HCT116 (cell line): Measurements from ENCODE around the gene IL5. TPM values are rescaled to one million over a fixed set of nuclear protein-coding genes. Genes with fewer than 3 reads are reported as not detected.

Experiments used
- ATAC-seq: fragments of 200-7000 bp; cut with Tn5 transposase; 2 replicates; pipeline ENCODE4 v1.9.1; 2020; ENCODE audit warnings: mild to moderate bottlenecking, moderate library complexity
- BruUV-seq: library from RNA; stranded (reverse); fragments of 400-500 nt; replicated peaks from 2 replicates; lab custom pipeline; 2021; lab: Mats Ljungman, UMichigan
- CTCF ChIA-PET: fragments of 300-600 bp; sonication (Branson Sonifier 250); formaldehyde crosslinking; loops from one replicate; lab custom pipeline; 2021; ENCODE audit warnings: antibody characterized with exemption; lab: Charles Lee
- POLR2A ChIA-PET: fragments of 300-600, 350-600 bp; sonication (Branson Sonifier 250); formaldehyde crosslinking; loops from one replicate; lab custom pipeline; 2021; ENCODE audit warnings: antibody characterized with exemption; lab: Charles Lee
- RAD21 ChIA-PET, 2 experiments: fragments of 300-600 bp; sonication (Branson Sonifier 250); formaldehyde crosslinking; loops; one replicate each; lab custom pipeline; 2023; ENCODE audit warnings: low total read pairs in 2 of 2; ENCODE audit not compliant: uncharacterized antibody in 2 of 2, unreplicated experiment in 2 of 2, low non-redundant PET in 1 of 2; lab: Charles Lee
- DNase-seq: peaks from one replicate; pipeline ENCODE4 v3.0.0-alpha.2; 2010; ENCODE audit warnings: low read depth, low spot score
- H2AFZ ChIP-seq: fragments of 200-600 bp; shearing (Covaris generic), sonication (generic); 2 replicates; pipeline ENCODE4 v1.6.1; 2017; ENCODE audit warnings: low read depth, mixed run types, mixed read lengths, antibody characterized with exemption, low read length; ENCODE audit not compliant: poor library complexity, severe bottlenecking
- H3K27ac ChIP-seq: 2 replicates; pipeline ENCODE4 v1.5.1; 2012; ENCODE audit warnings: low read depth, low read length
- H3K27me3 ChIP-seq: fragments of 200-600 bp; sonication (generic); 2 replicates; pipeline ENCODE4 v1.6.1; 2016; ENCODE audit warnings: mixed run types, low read length, mixed read lengths; ENCODE audit not compliant: insufficient read depth
- H3K36me3 ChIP-seq, 2 experiments: fragments of 200-500 bp in 1 of 2; fragments of 200-600 bp in 1 of 2; sonication (Bioruptor generic) in 1 of 2; sonication (generic) in 1 of 2; 2 replicates each; pipeline versions ENCODE4 v1.5.1 to v1.6.1; 2014 to 2016; ENCODE audit warnings: low read length in 2 of 2, inconsistent platforms in 1 of 2, mixed read lengths in 1 of 2, mixed run types in 1 of 2; ENCODE audit not compliant: insufficient read depth in 2 of 2, control insufficient read depth in 1 of 2
- H3K4me1 ChIP-seq, 2 experiments: fragments of 200-600 bp in 1 of 2; sonication (generic) in 1 of 2; 2 replicates each; pipeline versions ENCODE4 v1.5.1 to v1.6.1; 2012 to 2017; ENCODE audit warnings: low read length in 2 of 2, inconsistent platforms in 1 of 2, mild to moderate bottlenecking in 1 of 2, mixed read lengths in 1 of 2, mixed run types in 1 of 2, moderate library complexity in 1 of 2; ENCODE audit not compliant: insufficient read depth in 2 of 2, control insufficient read depth in 1 of 2
- H3K4me2 ChIP-seq: fragments of 200-600 bp; sonication (generic); 2 replicates; pipeline ENCODE4 v1.6.1; 2017; ENCODE audit warnings: mixed run types, low read length, mixed read lengths
- H3K4me3 ChIP-seq, 2 experiments: fragments of 200-600 bp in 1 of 2; sonication (generic) in 1 of 2; replicated peaks in 1 of 2; 2 replicates each; pipeline ENCODE4 v1.5.1; 2011 to 2016; ENCODE audit warnings: low read length in 2 of 2, control low read depth in 1 of 2, low read depth in 1 of 2, mild to moderate bottlenecking in 1 of 2, mixed read lengths in 1 of 2, mixed run types in 1 of 2
- H3K79me2 ChIP-seq: fragments of 200-600 bp; sonication (generic); 2 replicates; pipeline ENCODE4 v1.6.1; 2017; ENCODE audit warnings: mild to moderate bottlenecking, mixed run types, low read length, moderate library complexity, mixed read lengths; ENCODE audit not compliant: insufficient read depth
- H3K9ac ChIP-seq: fragments of 200-600 bp; sonication (generic); 2 replicates; pipeline ENCODE4 v1.6.1; 2016; ENCODE audit warnings: low read length, mixed read lengths
- H3K9me2 ChIP-seq: fragments of 200-600 bp; sonication (generic), shearing (Covaris generic); 2 replicates; pipeline ENCODE4 v1.6.1; 2017; ENCODE audit warnings: mixed run types, mild to moderate bottlenecking, moderate library complexity; ENCODE audit not compliant: insufficient read depth
- H3K9me3 ChIP-seq, 2 experiments: fragments of 200-500 bp in 1 of 2; fragments of 200-600 bp in 1 of 2; sonication (Bioruptor generic) in 1 of 2; sonication (generic) in 1 of 2; 2 replicates each; pipeline ENCODE4 v1.6.1; 2014 to 2017; ENCODE audit warnings: low read length in 2 of 2, mixed read lengths in 2 of 2, inconsistent platforms in 1 of 2, low read depth in 1 of 2, mild to moderate bottlenecking in 1 of 2, mixed run types in 1 of 2, moderate library complexity in 1 of 2; ENCODE audit not compliant: control insufficient read depth in 1 of 2, insufficient read depth in 1 of 2
- H4K20me1 ChIP-seq: fragments of 200-600 bp; sonication (generic), shearing (Covaris generic); 2 replicates; pipeline ENCODE4 v1.6.1; 2017; ENCODE audit warnings: mixed run types, mild to moderate bottlenecking, moderate library complexity; ENCODE audit not compliant: insufficient read depth
- CEBPB ChIP-seq: IDR thresholded peaks from 2 replicates; pipeline ENCODE4 v1.6.1; 2012; ENCODE audit warnings: low read depth
- EGR1 ChIP-seq: IDR thresholded peaks from 2 replicates; pipeline ENCODE4 v1.6.1; 2012; ENCODE audit warnings: low read depth
- JUND ChIP-seq: IDR thresholded peaks from 2 replicates; pipeline ENCODE4 v1.6.1; 2012
- RAD21 ChIP-seq: IDR thresholded peaks from 2 replicates; pipeline ENCODE4 v1.6.1; 2012; ENCODE audit warnings: low read depth, mild to moderate bottlenecking
- REST ChIP-seq: IDR thresholded peaks from 2 replicates; pipeline ENCODE4 v1.6.1; 2012; ENCODE audit warnings: low read depth
- SIN3A ChIP-seq: IDR thresholded peaks from 2 replicates; pipeline ENCODE4 v1.6.1; 2012; ENCODE audit warnings: low read depth
- SRF ChIP-seq: IDR thresholded peaks from 2 replicates; pipeline ENCODE4 v1.6.1; 2012; ENCODE audit warnings: low read depth
- YY1 ChIP-seq: IDR thresholded peaks from 2 replicates; pipeline ENCODE4 v1.6.1; 2011; ENCODE audit warnings: low read length, low read depth, moderate library complexity, mild to moderate bottlenecking; ENCODE audit not compliant: insufficient replicate concordance; ENCODE audit errors: extremely low read depth
- ZNF274 ChIP-seq: fragments of 200-500 bp; sonication (Bioruptor generic); IDR thresholded peaks from 2 replicates; pipeline ENCODE4 v1.6.1; 2014; ENCODE audit warnings: mild to moderate bottlenecking, low read depth, low read length, inconsistent platforms
- intact Hi-C: fragments of 100-400 bp; cut with micrococcal nuclease; formaldehyde crosslinking; loops from 2 replicates; pipeline ENCODE4 v1.10.0; 2022
- total RNA-seq: library from RNA; stranded (reverse); gene quantifications from one replicate; pipeline ENCODE4 v1.2.1, GENCODE V29; 2021; ENCODE audit not compliant: unreplicated experiment
- TF ChIP-seq, protein P1 (sequence below), 3 experiments: fragments of 200-600 bp in 1 of 3; sonication (generic) in 1 of 3; IDR thresholded peaks in 2 of 3; conservative IDR thresholded peaks in 1 of 3; 2 replicates each; pipeline ENCODE4 v1.5.1; 2012 to 2017; ENCODE audit warnings: low read depth in 2 of 3, low read length in 2 of 3, antibody characterized with exemption in 1 of 3, borderline replicate concordance in 1 of 3, control low read depth in 1 of 3, mild to moderate bottlenecking in 1 of 3, mixed read lengths in 1 of 3, mixed run types in 1 of 3, moderate library complexity in 1 of 3; ENCODE audit not compliant: insufficient read depth in 1 of 3
- TF ChIP-seq, protein P2 (sequence below): IDR thresholded peaks from 2 replicates; pipeline ENCODE4 v1.6.1; 2011; ENCODE audit warnings: mild to moderate bottlenecking, low read length, moderate library complexity; ENCODE audit not compliant: insufficient replicate concordance; ENCODE audit errors: extremely low read depth

The IL5 gene
- total RNA-seq, 1 experiment from 2014 or later: not detected

- Histone ChIP-seq H3K4me3 (no peak overlapping the region), H3K79me2 (peaks cover 12% of the 10 kb centered on the region; the same call in 1 of the 2 replicates), H3K4me1 (no peaks in the 10 kb centered on the region), H3K27me3 (no peaks in the 10 kb centered on the region), H3K36me3 (peaks cover 30 to 35% of the 10 kb centered on the region in 2 experiments), H3K9me3 (no peaks in the 10 kb centered on the region), H3K27ac (no peak overlapping the region), H3K9ac (no peak overlapping the region), H3K9me2 (no peaks in the 10 kb centered on the region), H2AFZ (no peak overlapping the region), H3K4me2 (no peak overlapping the region), H4K20me1 (no peaks in the 10 kb centered on the region)
- ChIA-PET POLR2A (no interaction called here), CTCF (no interaction called here), RAD21 (no interaction called here)
- no peak for ATAC-seq
- TF ChIP-seq, protein P1, sequence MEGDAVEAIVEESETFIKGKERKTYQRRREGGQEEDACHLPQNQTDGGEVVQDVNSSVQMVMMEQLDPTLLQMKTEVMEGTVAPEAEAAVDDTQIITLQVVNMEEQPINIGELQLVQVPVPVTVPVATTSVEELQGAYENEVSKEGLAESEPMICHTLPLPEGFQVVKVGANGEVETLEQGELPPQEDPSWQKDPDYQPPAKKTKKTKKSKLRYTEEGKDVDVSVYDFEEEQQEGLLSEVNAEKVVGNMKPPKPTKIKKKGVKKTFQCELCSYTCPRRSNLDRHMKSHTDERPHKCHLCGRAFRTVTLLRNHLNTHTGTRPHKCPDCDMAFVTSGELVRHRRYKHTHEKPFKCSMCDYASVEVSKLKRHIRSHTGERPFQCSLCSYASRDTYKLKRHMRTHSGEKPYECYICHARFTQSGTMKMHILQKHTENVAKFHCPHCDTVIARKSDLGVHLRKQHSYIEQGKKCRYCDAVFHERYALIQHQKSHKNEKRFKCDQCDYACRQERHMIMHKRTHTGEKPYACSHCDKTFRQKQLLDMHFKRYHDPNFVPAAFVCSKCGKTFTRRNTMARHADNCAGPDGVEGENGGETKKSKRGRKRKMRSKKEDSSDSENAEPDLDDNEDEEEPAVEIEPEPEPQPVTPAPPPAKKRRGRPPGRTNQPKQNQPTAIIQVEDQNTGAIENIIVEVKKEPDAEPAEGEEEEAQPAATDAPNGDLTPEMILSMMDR (IDR thresholded peaks at IDR 0.05 in 2 of 3, conservative IDR thresholded peaks at IDR 0.05 in 1 of 3; ENCODE audit: borderline replicate concordance in 1 of 3, insufficient read depth in 1 of 3, low read depth in 2 of 3, low read length in 2 of 3): no peak
- TF ChIP-seq EGR1: no peak
- no peak for TF ChIP-seq JUND
- TF ChIP-seq, protein P2, sequence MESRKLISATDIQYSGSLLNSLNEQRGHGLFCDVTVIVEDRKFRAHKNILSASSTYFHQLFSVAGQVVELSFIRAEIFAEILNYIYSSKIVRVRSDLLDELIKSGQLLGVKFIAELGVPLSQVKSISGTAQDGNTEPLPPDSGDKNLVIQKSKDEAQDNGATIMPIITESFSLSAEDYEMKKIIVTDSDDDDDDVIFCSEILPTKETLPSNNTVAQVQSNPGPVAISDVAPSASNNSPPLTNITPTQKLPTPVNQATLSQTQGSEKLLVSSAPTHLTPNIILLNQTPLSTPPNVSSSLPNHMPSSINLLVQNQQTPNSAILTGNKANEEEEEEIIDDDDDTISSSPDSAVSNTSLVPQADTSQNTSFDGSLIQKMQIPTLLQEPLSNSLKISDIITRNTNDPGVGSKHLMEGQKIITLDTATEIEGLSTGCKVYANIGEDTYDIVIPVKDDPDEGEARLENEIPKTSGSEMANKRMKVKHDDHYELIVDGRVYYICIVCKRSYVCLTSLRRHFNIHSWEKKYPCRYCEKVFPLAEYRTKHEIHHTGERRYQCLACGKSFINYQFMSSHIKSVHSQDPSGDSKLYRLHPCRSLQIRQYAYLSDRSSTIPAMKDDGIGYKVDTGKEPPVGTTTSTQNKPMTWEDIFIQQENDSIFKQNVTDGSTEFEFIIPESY: no peak
- TF ChIP-seq RAD21: no peak
- TF ChIP-seq YY1: no peak
- no peak for TF ChIP-seq SIN3A
- no peak for TF ChIP-seq ZNF274
- TF ChIP-seq CEBPB: no peak
- TF ChIP-seq SRF: no peak
- TF ChIP-seq REST: no peak
- BruUV-seq: no TSS peak
- no peak for DNase-seq
- intact Hi-C loops: no loop called here
Measured at GRCh38 chr5:132589467-132589866, 46.1 kb upstream of the IL5 start.
